Mesenchymal stem cell (in vitro differentiated cells and primary cell): Measurements from ENCODE around the gene RAB10.

Experiments used
- DNase-seq: peaks from one replicate; pipeline ENCODE4 v3.0.0-alpha.2; 2013
- H2AFZ ChIP-seq: one replicate; pipeline ENCODE4 v1.6.1; 2013; ENCODE audit warnings: low read depth, mild to moderate bottlenecking, control low read depth, inconsistent platforms, low read length, moderate library complexity
- H2AK5ac ChIP-seq: 2 replicates; pipeline ENCODE4 v1.6.1; 2013; ENCODE audit warnings: low read length, moderate library complexity, mild to moderate bottlenecking, inconsistent platforms; ENCODE audit not compliant: severe bottlenecking
- H2BK120ac ChIP-seq: one replicate; pipeline ENCODE4 v1.6.1; 2013; ENCODE audit warnings: low read depth, mild to moderate bottlenecking, inconsistent platforms, low read length, moderate library complexity
- H2BK12ac ChIP-seq, 2 experiments: one replicate each; pipeline ENCODE4 v1.6.1; 2013; ENCODE audit warnings: inconsistent platforms in 2 of 2, low read length in 2 of 2, mild to moderate bottlenecking in 2 of 2, moderate library complexity in 2 of 2, control low read depth in 1 of 2
- H2BK15ac ChIP-seq: one replicate; pipeline ENCODE4 v1.6.1; 2013; ENCODE audit warnings: mild to moderate bottlenecking, low read depth, inconsistent platforms; ENCODE audit not compliant: poor library complexity, severe bottlenecking
- H2BK5ac ChIP-seq: 2 replicates; pipeline ENCODE4 v1.6.1; 2013; ENCODE audit warnings: low read depth, mild to moderate bottlenecking, low read length, control low read depth, inconsistent platforms; ENCODE audit not compliant: poor library complexity, severe bottlenecking
- H3K14ac ChIP-seq, 2 experiments: one replicate each; pipeline ENCODE4 v1.6.1; 2013; ENCODE audit warnings: inconsistent platforms in 2 of 2, low read length in 2 of 2, control low read depth in 1 of 2, mild to moderate bottlenecking in 1 of 2, moderate library complexity in 1 of 2
- H3K18ac ChIP-seq, 2 experiments: one replicate each; pipeline ENCODE4 v1.6.1; 2013; ENCODE audit warnings: inconsistent platforms in 2 of 2, low read length in 2 of 2, control low read depth in 1 of 2, low read depth in 1 of 2, mild to moderate bottlenecking in 1 of 2
- H3K23ac ChIP-seq, 2 experiments: one replicate each; pipeline ENCODE4 v1.6.1; 2013; ENCODE audit warnings: inconsistent platforms in 2 of 2, low read length in 2 of 2, mild to moderate bottlenecking in 2 of 2, moderate library complexity in 2 of 2, control low read depth in 1 of 2
- H3K27ac ChIP-seq: 2 replicates; pipeline ENCODE4 v1.5.1; 2013; ENCODE audit warnings: mild to moderate bottlenecking, moderate library complexity, low read length, control low read depth, inconsistent platforms; ENCODE audit not compliant: poor library complexity, severe bottlenecking
- H3K27me3 ChIP-seq, 2 experiments: 2 replicates each; pipeline versions ENCODE4 v1.6.1 to v1.7.0; 2013; ENCODE audit warnings: low read length in 2 of 2, mild to moderate bottlenecking in 2 of 2, moderate library complexity in 2 of 2, control low read depth in 1 of 2, inconsistent platforms in 1 of 2; ENCODE audit not compliant: control insufficient read depth in 1 of 2, insufficient read depth in 1 of 2
- H3K36me3 ChIP-seq, 2 experiments: 2 replicates each; pipeline versions ENCODE4 v1.6.1 to v1.7.0; 2013; ENCODE audit warnings: low read length in 2 of 2, control low read depth in 1 of 2, inconsistent platforms in 1 of 2, low read depth in 1 of 2, mild to moderate bottlenecking in 1 of 2; ENCODE audit not compliant: insufficient read depth in 2 of 2, control insufficient read depth in 1 of 2
- H3K4ac ChIP-seq, 2 experiments: one replicate each; pipeline ENCODE4 v1.6.1; 2013; ENCODE audit warnings: inconsistent platforms in 2 of 2, low read length in 2 of 2, mild to moderate bottlenecking in 2 of 2, moderate library complexity in 2 of 2, control low read depth in 1 of 2, low read depth in 1 of 2
- H3K4me1 ChIP-seq: 2 replicates; pipeline ENCODE4 v1.6.1; 2013; ENCODE audit warnings: low read depth, low read length, control low read depth; ENCODE audit not compliant: control insufficient read depth, insufficient read depth
- H3K4me2 ChIP-seq: 2 replicates; pipeline ENCODE4 v1.6.1; 2013; ENCODE audit warnings: low read length, mild to moderate bottlenecking, inconsistent platforms; ENCODE audit not compliant: poor library complexity, severe bottlenecking
- H3K4me3 ChIP-seq, 2 experiments: 2 replicates each; pipeline versions ENCODE4 v1.5.1 to v1.7.0; 2013; ENCODE audit warnings: low read length in 2 of 2, mild to moderate bottlenecking in 2 of 2, control low read depth in 1 of 2, low read depth in 1 of 2; ENCODE audit not compliant: insufficient read depth in 1 of 2
- H3K79me1 ChIP-seq: replicated peaks from 2 replicates; pipeline ENCODE4 v1.6.1; 2013; ENCODE audit warnings: mild to moderate bottlenecking, control low read depth, low read length, inconsistent platforms; ENCODE audit not compliant: poor library complexity, severe bottlenecking
- H3K9ac ChIP-seq: 2 replicates; pipeline ENCODE4 v1.7.0; 2013; ENCODE audit warnings: mild to moderate bottlenecking, low read length, moderate library complexity
- H3K9me3 ChIP-seq: 2 replicates; pipeline ENCODE4 v1.7.0; 2013; ENCODE audit warnings: mild to moderate bottlenecking, low read length; ENCODE audit not compliant: control insufficient read depth
- H4K8ac ChIP-seq: one replicate; pipeline ENCODE4 v1.6.1; 2013; ENCODE audit warnings: inconsistent platforms, mild to moderate bottlenecking, low read length, moderate library complexity
- H4K91ac ChIP-seq: one replicate; pipeline ENCODE4 v1.6.1; 2013; ENCODE audit warnings: mild to moderate bottlenecking, low read length, inconsistent platforms
- WGBS: methylation state at CpG from one replicate; pipeline ENCODE4 v1.1.7; 2013; ENCODE audit warnings: mixed read lengths; 5-methylcytosine and 5-hydroxymethylcytosine counted together

The RAB10 gene

DNA sequence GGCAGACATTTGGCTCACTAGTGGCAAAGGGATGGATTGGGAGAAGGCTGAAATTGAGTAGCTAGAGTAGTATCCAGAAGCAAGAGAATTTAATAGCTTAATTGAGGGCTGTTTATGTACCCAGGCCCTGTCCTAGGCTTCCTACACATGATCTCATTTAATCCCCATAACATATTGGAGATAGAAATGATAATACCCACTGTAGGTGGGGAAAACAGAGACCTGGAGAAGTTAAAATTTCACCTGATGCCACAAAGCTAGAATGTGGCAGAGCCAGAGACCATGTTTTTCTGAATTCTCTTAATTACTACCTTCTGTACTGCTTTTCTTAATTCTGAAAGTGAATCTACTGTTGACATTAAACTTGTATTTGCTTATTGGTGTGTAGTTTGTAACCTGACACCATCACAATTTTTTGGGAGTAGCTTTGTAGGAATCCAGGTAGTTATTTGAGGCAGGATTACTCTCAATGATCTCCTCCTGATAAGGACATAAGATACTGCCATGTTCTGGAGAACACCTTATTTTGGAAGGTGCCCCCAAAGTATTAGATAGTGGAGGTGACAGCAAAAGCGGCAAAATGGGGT is 42.2 kb downstream of the RAB10 start:
- no peak overlapping the region for H2BK5ac ChIP-seq
- no peak for DNase-seq
- peaks cover 5% of the 10 kb centered on the region for H3K4me1 ChIP-seq
- no peak overlapping the region for H3K4ac ChIP-seq
- H3K27ac ChIP-seq: no peak overlapping the region
- no peak overlapping the region for H3K4me3 ChIP-seq
- H4K8ac ChIP-seq: no peak overlapping the region
- H2AK5ac ChIP-seq: no peak overlapping the region
- H3K18ac ChIP-seq: no peak overlapping the region
- H2AFZ ChIP-seq: no peak overlapping the region
- WGBS: 100% methylated on average over 1 of the region's 1 CpG
- H2BK12ac ChIP-seq: no peak overlapping the region
- no peak overlapping the region for H3K4me2 ChIP-seq
- no peak overlapping the region for H4K91ac ChIP-seq
- H2BK120ac ChIP-seq: no peak overlapping the region
- peaks cover 0 to 8% of the 10 kb centered on the region in 2 experiments for H3K36me3 ChIP-seq
- H3K27me3 ChIP-seq: no peaks in the 10 kb centered on the region
- no peak overlapping the region for H3K14ac ChIP-seq
- no peaks in the 10 kb centered on the region for H3K9me3 ChIP-seq
- H3K79me1 ChIP-seq: peaks cover 4% of the 10 kb centered on the region
- no peak overlapping the region for H3K9ac ChIP-seq
- no peak overlapping the region for H3K23ac ChIP-seq
- H2BK15ac ChIP-seq: no peak overlapping the region

DNA sequence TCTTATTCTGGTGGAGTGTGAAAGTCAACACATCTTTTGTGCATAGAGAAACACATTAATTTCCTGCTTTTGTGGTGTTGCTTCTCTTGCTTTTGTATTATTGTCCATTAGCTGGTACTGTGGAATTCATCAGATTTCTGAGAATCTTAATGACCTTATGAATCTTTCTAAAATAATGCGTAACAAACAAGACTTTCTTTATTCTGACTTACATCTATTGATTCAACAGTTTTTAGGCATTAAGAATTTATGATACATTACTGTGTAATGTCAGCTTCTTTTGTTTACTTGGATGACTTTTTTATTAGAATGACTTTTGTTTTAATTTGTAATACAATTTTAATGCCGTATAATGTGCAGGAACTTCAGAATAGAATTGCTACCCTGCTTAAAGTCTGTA is 43.4 kb downstream of the RAB10 start:
- Histone ChIP-seq H3K4ac (no peak overlapping the region), H3K18ac (no peak overlapping the region), H2AFZ (no peak overlapping the region), H3K14ac (no peak overlapping the region), H3K9me3 (peaks cover 4% of the 10 kb centered on the region), H3K36me3 (peaks cover 0 to 14% of the 10 kb centered on the region in 2 experiments), H2AK5ac (no peak overlapping the region), H3K79me1 (peaks cover 4% of the 10 kb centered on the region), H2BK12ac (no peak overlapping the region), H2BK120ac (no peak overlapping the region), H3K27ac (no peak overlapping the region), H2BK15ac (no peak overlapping the region), H3K23ac (no peak overlapping the region), H2BK5ac (no peak overlapping the region), H3K27me3 (no peaks in the 10 kb centered on the region), H4K8ac (no peak overlapping the region), H3K4me2 (no peak overlapping the region), H3K9ac (no peak overlapping the region), H3K4me3 (no peak overlapping the region), H3K4me1 (peaks cover 2% of the 10 kb centered on the region), H4K91ac (no peak overlapping the region)
- WGBS: 96% methylated on average over 1 of the region's 2 CpGs
- DNase-seq: no peak

DNA sequence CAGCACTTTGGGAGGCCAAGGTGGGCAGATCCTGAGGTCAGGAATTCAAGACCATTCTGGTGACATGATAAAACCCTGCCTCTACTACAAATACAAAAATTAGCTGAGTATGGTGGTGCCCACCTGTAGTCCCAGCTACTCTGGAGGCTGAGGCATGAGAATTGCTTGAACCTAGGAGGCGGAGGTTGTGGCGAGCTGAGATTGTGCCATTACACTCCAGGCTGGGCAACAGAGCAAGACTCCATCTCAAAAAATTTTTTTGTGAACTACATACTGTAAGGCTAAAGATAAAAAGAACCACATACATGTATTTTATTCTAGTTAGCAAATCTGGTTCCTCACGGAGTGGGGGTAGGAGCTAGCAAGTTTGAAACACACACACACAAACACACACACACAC is 45.1 kb downstream of the RAB10 start:
- Histone ChIP-seq H3K27me3 (no peaks in the 10 kb centered on the region), H4K91ac (no peak overlapping the region), H3K27ac (no peak overlapping the region), H3K14ac (no peak overlapping the region), H3K4me2 (no peak overlapping the region), H3K4me3 (no peak overlapping the region), H3K79me1 (peaks cover 5% of the 10 kb centered on the region), H3K9me3 (peaks cover 11% of the 10 kb centered on the region), H2BK5ac (no peak overlapping the region), H3K9ac (no peak overlapping the region), H4K8ac (no peak overlapping the region), H2BK120ac (no peak overlapping the region), H3K23ac (no peak overlapping the region), H3K4me1 (no peaks in the 10 kb centered on the region), H2BK15ac (no peak overlapping the region), H2AK5ac (no peak overlapping the region), H3K4ac (no peak overlapping the region), H2BK12ac (no peak overlapping the region), H3K36me3 (peaks cover 3 to 19% of the 10 kb centered on the region in 2 experiments), H2AFZ (no peak overlapping the region), H3K18ac (no peak overlapping the region)
- no CpG with 5 or more reads among the region's 3 CpGs for WGBS
- DNase-seq: no peak

DNA sequence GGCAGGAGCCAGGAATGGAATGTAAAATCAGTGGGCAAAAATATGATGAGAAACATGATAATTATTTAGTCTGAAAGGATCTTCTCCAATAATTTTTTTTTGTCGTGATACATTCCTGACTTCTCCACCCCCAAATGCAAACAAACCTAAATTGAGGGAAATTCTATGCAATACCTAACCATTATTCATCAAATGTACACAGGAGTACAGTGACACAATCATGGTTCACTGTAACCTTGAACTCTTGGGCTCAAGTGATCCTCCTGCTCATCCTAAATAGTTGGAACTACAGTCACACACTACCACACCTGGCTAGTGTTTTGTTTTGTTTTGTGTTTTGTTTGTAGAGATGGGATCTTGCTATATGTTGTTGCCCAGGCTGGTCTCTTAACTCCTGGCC is 46.5 kb downstream of the RAB10 start:
- Histone ChIP-seq H2BK12ac (no peak overlapping the region), H3K9ac (no peak overlapping the region), H3K4me2 (no peak overlapping the region), H3K14ac (no peak overlapping the region), H2BK5ac (no peak overlapping the region), H2BK15ac (no peak overlapping the region), H3K4ac (no peak overlapping the region), H3K18ac (no peak overlapping the region), H3K23ac (no peak overlapping the region), H3K27ac (no peak overlapping the region), H3K4me1 (no peaks in the 10 kb centered on the region), H2AFZ (no peak overlapping the region), H4K91ac (no peak overlapping the region), H2AK5ac (no peak overlapping the region), H3K27me3 (no peaks in the 10 kb centered on the region), H3K79me1 (peaks cover 7% of the 10 kb centered on the region), H3K4me3 (no peak overlapping the region), H4K8ac (no peak overlapping the region), H3K36me3 (peaks cover 3 to 24% of the 10 kb centered on the region in 2 experiments), H3K9me3 (peaks cover 11% of the 10 kb centered on the region), H2BK120ac (no peak overlapping the region)
- no peak for DNase-seq
- 100% methylated on average over 1 of the region's 1 CpG for WGBS
